GM23338 (cell line): ENCODE results near the gene GRK5. TPM values are rescaled to one million over a fixed set of nuclear protein-coding genes. Genes with fewer than 3 reads are reported as not detected.

Experiments
- ATAC-seq: fragments of 200-7000 bp; cut with Tn5 transposase; 3 replicates; pipeline ENCODE4 v1.9.1; 2020
- DNase-seq: peaks from one replicate; pipeline ENCODE4 v3.0.0-alpha.2; 2015; ENCODE audit warnings: low spot score
- H2AFZ ChIP-seq: fragments of 200-600 bp; sonication (generic); 2 replicates; pipeline ENCODE4 v1.8.0; 2016; ENCODE audit warnings: antibody characterized with exemption, mild to moderate bottlenecking, moderate library complexity
- H3F3A ChIP-seq: fragments of 200-600 bp; sonication (generic); replicated peaks from 2 replicates; pipeline ENCODE4 v1.8.0; 2017; ENCODE audit warnings: antibody characterized with exemption, mixed run types, low read depth
- H3K27ac ChIP-seq: fragments of 200-600 bp; sonication (generic); 2 replicates; pipeline ENCODE4 v1.6.1; 2016; ENCODE audit warnings: low read depth
- H3K27me3 ChIP-seq: fragments of 200-600 bp; sonication (generic); 2 replicates; pipeline ENCODE4 v1.8.0; 2016; ENCODE audit warnings: mild to moderate bottlenecking, mixed run types, moderate library complexity; ENCODE audit not compliant: insufficient read depth
- H3K36me3 ChIP-seq: fragments of 200-600 bp; sonication (generic); 2 replicates; pipeline ENCODE4 v1.8.0; 2016; ENCODE audit warnings: mild to moderate bottlenecking; ENCODE audit not compliant: insufficient read depth
- H3K4me1 ChIP-seq: fragments of 200-600 bp; sonication (generic); 2 replicates; pipeline ENCODE4 v1.8.0; 2016; ENCODE audit warnings: mild to moderate bottlenecking, moderate library complexity; ENCODE audit not compliant: insufficient read depth
- H3K4me2 ChIP-seq: fragments of 200-600 bp; sonication (generic); 2 replicates; pipeline ENCODE4 v1.7.1; 2017; ENCODE audit warnings: mixed run types
- H3K4me3 ChIP-seq: fragments of 200-600 bp; sonication (generic); 2 replicates; pipeline ENCODE4 v1.6.1; 2016; ENCODE audit warnings: mixed run types
- H3K79me2 ChIP-seq: fragments of 200-600 bp; sonication (generic); replicated peaks from 2 replicates; pipeline ENCODE4 v1.8.0; 2017; ENCODE audit warnings: mild to moderate bottlenecking; ENCODE audit not compliant: insufficient read depth
- H3K9me2 ChIP-seq: fragments of 200-600 bp; sonication (generic); 2 replicates; pipeline ENCODE4 v1.8.0; 2017; ENCODE audit not compliant: insufficient read depth
- H4K20me1 ChIP-seq: fragments of 200-600 bp; sonication (generic); replicated peaks from 2 replicates; pipeline ENCODE4 v1.8.0; 2017; ENCODE audit warnings: mild to moderate bottlenecking; ENCODE audit not compliant: insufficient read depth
- H3K27ac Mint-ChIP-seq: 2 replicates; pipeline ENCODE4 v1.8.0; 2020; ENCODE audit warnings: inconsistent platforms, mild to moderate bottlenecking, moderate library complexity, mixed read lengths
- H3K27me3 Mint-ChIP-seq: 3 replicates; pipeline ENCODE4 v1.8.0; 2022; ENCODE audit warnings: low read depth, mild to moderate bottlenecking, moderate library complexity, mixed read lengths, inconsistent platforms; ENCODE audit not compliant: insufficient read depth, poor library complexity
- H3K36me3 Mint-ChIP-seq: 3 replicates; pipeline ENCODE4 v1.8.0; 2021; ENCODE audit warnings: low read depth, mild to moderate bottlenecking, inconsistent platforms, moderate library complexity, mixed read lengths
- H3K4me1 Mint-ChIP-seq: 3 replicates; pipeline ENCODE4 v1.8.0; 2020; ENCODE audit warnings: mild to moderate bottlenecking, inconsistent platforms, mixed read lengths
- H3K4me3 Mint-ChIP-seq: 3 replicates; pipeline ENCODE4 v1.8.0; 2021; ENCODE audit warnings: moderate library complexity, mild to moderate bottlenecking, inconsistent platforms, mixed read lengths
- H3K9me3 Mint-ChIP-seq: 3 replicates; pipeline ENCODE4 v1.8.0; 2020; ENCODE audit warnings: moderate library complexity, mild to moderate bottlenecking, inconsistent platforms, mixed read lengths
- CREB1 ChIP-seq: fragments of 250-450 bp; sonication (Bioruptor Pico); IDR thresholded peaks from 2 replicates; pipeline ENCODE4 v1.5.0; 2020; ENCODE audit warnings: low read depth, mild to moderate bottlenecking, moderate library complexity
- ETS1 ChIP-seq: IDR thresholded peaks from 2 replicates; pipeline ENCODE4 v1.6.1; 2016; ENCODE audit warnings: antibody characterized with exemption
- EZH2 ChIP-seq: fragments of 200-600 bp; sonication (generic); IDR thresholded peaks from one replicate; pipeline ENCODE4 v1.8.0; 2017; ENCODE audit warnings: antibody characterized with exemption, mild to moderate bottlenecking, low read depth; ENCODE audit not compliant: unreplicated experiment
- EZH2phosphoT487 ChIP-seq: fragments of 200-600 bp; sonication (generic); IDR thresholded peaks from one replicate; pipeline ENCODE4 v1.8.1; 2018; ENCODE audit warnings: antibody characterized with exemption; ENCODE audit not compliant: unreplicated experiment
- ZNF462 ChIP-seq: fragments of 250-450 bp; sonication (Bioruptor Pico); IDR thresholded peaks from 2 replicates; pipeline ENCODE4 v1.5.0; 2020; ENCODE audit warnings: mild to moderate bottlenecking, moderate library complexity
- polyA plus RNA-seq: library from polyadenylated mRNA; unstranded; fragments of >200 nt; fragmentation: Nextera tagmentation; extraction: Ambion mirVana; gene quantifications from 2 replicates; pipeline ENCODE4 v1.2.1, GENCODE V29; 2016
- total RNA-seq: library from RNA; depleted of rRNA; stranded (reverse); fragments of >200 nt; shearing (Covaris generic); gene quantifications from 2 replicates; pipeline ENCODE4 v1.2.3, GENCODE V29; 2014

GRK5 gene
- total and polyA plus RNA-seq, 2 experiments from 2014 or later, result 0.53 to 2.0 TPM

- peaks cover 6% of the 10 kb centered on the region for H3K27me3 Mint-ChIP-seq
- no peaks in the 10 kb centered on the region for H3K9me2 ChIP-seq
- H4K20me1 ChIP-seq, result no peaks in the 10 kb centered on the region
- H3K36me3 Mint-ChIP-seq, result no peaks in the 10 kb centered on the region
- H3K4me1 ChIP-seq, result no peaks in the 10 kb centered on the region
- ATAC-seq, result no peak
- no peak overlapping the region for H3K4me3 Mint-ChIP-seq
- no peaks in the 10 kb centered on the region for H3K36me3 ChIP-seq
- H3K27ac ChIP-seq, result no peak overlapping the region
- peaks cover 4% of the 10 kb centered on the region; the same call in 1 of the 3 replicates for H3K9me3 Mint-ChIP-seq
- TF ChIP-seq CREB1 (CRISPR knock-in tag) (no peak), EZH2 (no peak), ZNF462 (CRISPR knock-in tag) (no peak), ETS1 (no peak), EZH2phosphoT487 (no peak)
- no peak for DNase-seq
- no peak overlapping the region for H3K4me2 ChIP-seq
- no peak overlapping the region for H3K27ac Mint-ChIP-seq
- no peaks in the 10 kb centered on the region for H3K79me2 ChIP-seq
- no peaks in the 10 kb centered on the region; the same call in 2 of the 3 replicates for H3K4me1 Mint-ChIP-seq
- no peaks in the 10 kb centered on the region for H3K27me3 ChIP-seq
- no peak overlapping the region for H3K4me3 ChIP-seq
- no peaks in the 10 kb centered on the region for H3F3A ChIP-seq
- H2AFZ ChIP-seq, result no peak overlapping the region
Observed at GRCh38 chr10:119364645-119365600, 157.6 kb downstream of the GRK5 start.
